Progenitor cell of endocrine pancreas (in vitro differentiated cells): ENCODE measurements around the gene ACOX3. TPM values are rescaled to one million over a fixed set of nuclear protein-coding genes. Genes with fewer than 3 reads are reported as not detected.

ENCODE experiments used
- DNase-seq: peaks from one replicate; pipeline ENCODE4 v3.0.0; 2021; ENCODE audit warnings: low spot score; ENCODE audit not compliant: unreplicated experiment
- H3K27ac Mint-ChIP-seq: 2 replicates; pipeline ENCODE4 v1.8.0; 2021; ENCODE audit warnings: mild to moderate bottlenecking, moderate library complexity, mixed read lengths
- H3K27me3 Mint-ChIP-seq: 2 replicates; pipeline ENCODE4 v1.8.0; 2021; ENCODE audit warnings: mixed read lengths
- H3K36me3 Mint-ChIP-seq: 2 replicates; pipeline ENCODE4 v1.8.0; 2022; ENCODE audit warnings: mixed read lengths; ENCODE audit not compliant: insufficient read depth
- H3K4me1 Mint-ChIP-seq: 2 replicates; pipeline ENCODE4 v1.8.0; 2021; ENCODE audit warnings: low read depth, mixed read lengths
- H3K4me3 Mint-ChIP-seq: 2 replicates; pipeline ENCODE4 v1.8.0; 2021; ENCODE audit warnings: low read depth, mild to moderate bottlenecking, moderate library complexity, mixed read lengths
- H3K9me3 Mint-ChIP-seq: 2 replicates; pipeline ENCODE4 v1.8.0; 2021; ENCODE audit warnings: low read depth, mixed read lengths
- CTCF ChIP-seq: fragments of 200-600 bp; sonication (generic); IDR thresholded peaks from one replicate; pipeline ENCODE4 v1.5.0; 2021; ENCODE audit warnings: antibody characterized with exemption, mild to moderate bottlenecking; ENCODE audit not compliant: unreplicated experiment
- total RNA-seq: library from RNA; stranded (reverse); gene quantifications from 2 replicates; pipeline ENCODE4 v1.2.1, GENCODE V29; 2021

The ACOX3 gene
- total RNA-seq, 1 donor from 2014 or later, result 22.6 TPM

- Mint-ChIP-seq H3K27me3 (no peaks in the 10 kb centered on the region), H3K9me3 (peaks cover 6% of the 10 kb centered on the region), H3K4me3 (no peak overlapping the region), H3K27ac (no peak overlapping the region), H3K36me3 (peaks cover 3% of the 10 kb centered on the region), H3K4me1 (no peaks in the 10 kb centered on the region)
- no peak for DNase-seq
- TF ChIP-seq CTCF, result no peak
Measured at GRCh38 chr4:8365353-8365752, 75.2 kb downstream of the ACOX3 start.

- H3K27ac Mint-ChIP-seq, result no peak overlapping the region
- peaks cover 6% of the 10 kb centered on the region for H3K9me3 Mint-ChIP-seq
- no peaks in the 10 kb centered on the region for H3K4me1 Mint-ChIP-seq
- no peak for DNase-seq
- H3K27me3 Mint-ChIP-seq, result no peaks in the 10 kb centered on the region
- no peak for TF ChIP-seq CTCF
- H3K36me3 Mint-ChIP-seq, result peaks cover 3% of the 10 kb centered on the region
- H3K4me3 Mint-ChIP-seq, result no peak overlapping the region
Measured at GRCh38 chr4:8364848-8365350, 75.6 kb downstream of the ACOX3 start.

GRCh38 chr4:8364141-8364540 is 76.4 kb downstream of the ACOX3 start:
- no peak overlapping the region for H3K27ac Mint-ChIP-seq
- no peak for TF ChIP-seq CTCF

GRCh38 chr4:8362483-8362882 is 78.0 kb downstream of the ACOX3 start:
- H3K27me3 Mint-ChIP-seq, result no peaks in the 10 kb centered on the region
- H3K27ac Mint-ChIP-seq, result no peak overlapping the region

More at GRCh38 chr4:8364141-8364540, 76.4 kb downstream of the ACOX3 start:
- Mint-ChIP-seq H3K9me3 (peaks cover 6% of the 10 kb centered on the region), H3K4me1 (no peaks in the 10 kb centered on the region), H3K36me3 (peaks cover 3% of the 10 kb centered on the region), H3K4me3 (no peak overlapping the region), H3K27me3 (no peaks in the 10 kb centered on the region)
- DNase-seq, result no peak

GRCh38 chr4:8359193-8359592 is 81.3 kb downstream of the ACOX3 start:
- Mint-ChIP-seq H3K4me3 (no peak overlapping the region), H3K4me1 (peaks cover 5% of the 10 kb centered on the region), H3K27me3 (peaks cover 2% of the 10 kb centered on the region), H3K36me3 (peaks cover 3% of the 10 kb centered on the region), H3K27ac (no peak overlapping the region), H3K9me3 (peaks cover 9% of the 10 kb centered on the region)
- no peak for TF ChIP-seq CTCF
- DNase-seq, result no peak

More at GRCh38 chr4:8362483-8362882, 78.0 kb downstream of the ACOX3 start:
- peaks cover 3% of the 10 kb centered on the region for H3K36me3 Mint-ChIP-seq
- H3K4me1 Mint-ChIP-seq, result peaks cover 5% of the 10 kb centered on the region
- peaks cover 9% of the 10 kb centered on the region for H3K9me3 Mint-ChIP-seq
- no peak for TF ChIP-seq CTCF
- no peak for DNase-seq
- H3K4me3 Mint-ChIP-seq, result no peak overlapping the region
